ENCODE measurements around the gene ULK4. TPM values are rescaled to one million over a fixed set of nuclear protein-coding genes. Genes with fewer than 3 reads are reported as not detected.

Gene ULK4
- total and polyA plus RNA-seq, 2 experiments from 2014 or later: 1.8 to 3.7 TPM

GRCh38 chr3:41216993-41217392, 744.9 kb downstream of the ULK4 start:
- H3K27ac ChIP-seq: no peak overlapping the region
- no peak overlapping the region for H3K4me3 ChIP-seq
- H3K36me3 ChIP-seq: no peaks in the 10 kb centered on the region
- no peak for TF ChIP-seq CTCF (IDR thresholded peaks at IDR 0.05; ENCODE audit: low read depth, low read length)
- no peaks in the 10 kb centered on the region for H3K9me3 ChIP-seq (ENCODE audit: low read depth)
- H3K4me1 ChIP-seq (ENCODE audit: low read depth): peaks cover 54% of the 10 kb centered on the region
- no peak for DNase-seq (ENCODE audit: low read depth in 1 of 2, low spot score in 1 of 2)
- no peaks in the 10 kb centered on the region for H3K27me3 ChIP-seq

GRCh38 chr3:41216422-41216821, 745.5 kb downstream of the ULK4 start:
- H3K27ac ChIP-seq: no peak overlapping the region
- TF ChIP-seq CTCF (IDR thresholded peaks at IDR 0.05; ENCODE audit: low read depth, low read length): no peak
- no peaks in the 10 kb centered on the region for H3K36me3 ChIP-seq
- H3K4me1 ChIP-seq (ENCODE audit: low read depth): peaks cover 49% of the 10 kb centered on the region
- no peaks in the 10 kb centered on the region for H3K9me3 ChIP-seq (ENCODE audit: low read depth)
- no peaks in the 10 kb centered on the region for H3K27me3 ChIP-seq
- no peak for DNase-seq (ENCODE audit: low read depth in 1 of 2, low spot score in 1 of 2)
- no peak overlapping the region for H3K4me3 ChIP-seq

GRCh38 chr3:41213588-41213987, 748.3 kb downstream of the ULK4 start:
- H3K4me1 ChIP-seq (ENCODE audit: low read depth): peaks cover 42% of the 10 kb centered on the region
- no peaks in the 10 kb centered on the region for H3K27me3 ChIP-seq
- no peak overlapping the region for H3K4me3 ChIP-seq
- H3K9me3 ChIP-seq (ENCODE audit: low read depth): no peaks in the 10 kb centered on the region
- H3K36me3 ChIP-seq: no peaks in the 10 kb centered on the region
- no peak for TF ChIP-seq CTCF (IDR thresholded peaks at IDR 0.05; ENCODE audit: low read depth, low read length)
- H3K27ac ChIP-seq: peak overlapping the region; percentile 27
- DNase-seq (ENCODE audit: low read depth in 1 of 2, low spot score in 1 of 2): no peak

GRCh38 chr3:41212088-41212487, 749.8 kb downstream of the ULK4 start:
- peaks cover 57% of the 10 kb centered on the region for H3K4me1 ChIP-seq (ENCODE audit: low read depth)
- no peak for DNase-seq (ENCODE audit: low read depth in 1 of 2, low spot score in 1 of 2)

GRCh38 chr3:41210966-41211365, 750.9 kb downstream of the ULK4 start:
- H3K4me3 ChIP-seq: no peak overlapping the region
- no peak overlapping the region for H3K27ac ChIP-seq
- H3K36me3 ChIP-seq: no peaks in the 10 kb centered on the region
- H3K4me1 ChIP-seq (ENCODE audit: low read depth): peaks cover 67% of the 10 kb centered on the region
- TF ChIP-seq CTCF (IDR thresholded peaks at IDR 0.05; ENCODE audit: low read depth, low read length): no peak
- no peaks in the 10 kb centered on the region for H3K9me3 ChIP-seq (ENCODE audit: low read depth)
- H3K27me3 ChIP-seq: no peaks in the 10 kb centered on the region
- DNase-seq (ENCODE audit: low read depth in 1 of 2, low spot score in 1 of 2): no peak

More at GRCh38 chr3:41212088-41212487, 749.8 kb downstream of the ULK4 start:
- no peaks in the 10 kb centered on the region for H3K27me3 ChIP-seq
- H3K36me3 ChIP-seq: no peaks in the 10 kb centered on the region
- no peak for TF ChIP-seq CTCF (IDR thresholded peaks at IDR 0.05; ENCODE audit: low read depth, low read length)
- H3K9me3 ChIP-seq (ENCODE audit: low read depth): no peaks in the 10 kb centered on the region
- H3K4me3 ChIP-seq: no peak overlapping the region
- peak overlapping the region; percentile 27 for H3K27ac ChIP-seq

GRCh38 chr3:41209646-41210045, 752.3 kb downstream of the ULK4 start:
- peak overlapping the region; percentile 74 for H3K27ac ChIP-seq

More at GRCh38 chr3:41209646-41210045, 752.3 kb downstream of the ULK4 start:
- Histone ChIP-seq H3K4me3 (no peak overlapping the region), H3K36me3 (no peaks in the 10 kb centered on the region), H3K9me3 (ENCODE audit: low read depth) (no peaks in the 10 kb centered on the region), H3K4me1 (ENCODE audit: low read depth) (peaks cover 70% of the 10 kb centered on the region), H3K27me3 (no peaks in the 10 kb centered on the region)
- DNase-seq (ENCODE audit: low read depth in 1 of 2, low spot score in 1 of 2): no peak
- no peak for TF ChIP-seq CTCF (IDR thresholded peaks at IDR 0.05; ENCODE audit: low read depth, low read length)

All from cardiac muscle cell (in vitro differentiated cells and primary cell).